ENCODE data around the gene MRPL4.

- TF ChIP-seq CTCF (IDR thresholded peaks at IDR 0.05) (no peak), CHD2 (IDR thresholded peaks at IDR 0.05; ENCODE audit: low read length, partially characterized antibody) (no peak), RAD21 (IDR thresholded peaks at IDR 0.05; ENCODE audit: low read length) (no peak), SMC3 (IDR thresholded peaks at IDR 0.05; ENCODE audit: low read depth, low read length) (no peak), JUND (IDR thresholded peaks at IDR 0.05) (no peak), EZH2phosphoT487 (IDR thresholded peaks at IDR 0.05; ENCODE audit: borderline replicate concordance, low read depth) (no peak), YY1 (IDR thresholded peaks at IDR 0.05; ENCODE audit: low read depth) (no peak), POLR2AphosphoS5 (IDR thresholded peaks at IDR 0.05; ENCODE audit: low read depth, low read length) (no peak), TEAD4 (IDR thresholded peaks at IDR 0.05; ENCODE audit: borderline replicate concordance, insufficient read depth) (no peak), ZBTB33 (IDR thresholded peaks at IDR 0.05; ENCODE audit: borderline replicate concordance, low read depth) (no peak), GABPA (IDR thresholded peaks at IDR 0.05; ENCODE audit: low read depth) (no peak), RCOR1 (IDR thresholded peaks at IDR 0.05; ENCODE audit: low read length) (no peak), RXRA (IDR thresholded peaks at IDR 0.05; ENCODE audit: borderline replicate concordance, low read depth) (no peak)
Observed at GRCh38 chr19:10290357-10290875, 38.4 kb downstream of the MRPL4 start.
